CD14-positive monocyte (primary cell): Measurements from ENCODE around the gene BCAP31. TPM values are rescaled to one million over a fixed set of nuclear protein-coding genes. Genes with fewer than 3 reads are reported as not detected.

Experiments
- DNase-seq, 3 donors: peaks; one replicate each; pipeline ENCODE4 v3.0.0-alpha.2; 2011 to 2022
- H2AFZ ChIP-seq: 2 replicates; pipeline ENCODE4 v1.6.0; 2012; ENCODE audit warnings: mild to moderate bottlenecking, low read depth, low read length, inconsistent platforms; ENCODE audit not compliant: insufficient read depth, poor library complexity, severe bottlenecking
- H3K27ac ChIP-seq, 2 donors: 1 replicate in 1 of 2; 2 replicates in 1 of 2; pipeline ENCODE4 v1.5.1; 2012 to 2013; ENCODE audit warnings: low read length in 2 of 2, control low read depth in 1 of 2, inconsistent platforms in 1 of 2, low read depth in 1 of 2, mild to moderate bottlenecking in 1 of 2
- H3K27me3 ChIP-seq, 2 donors: one replicate each; pipeline versions ENCODE4 v1.6.0 to v1.6.1; 2011 to 2013; ENCODE audit warnings: low read length in 2 of 2; ENCODE audit not compliant: control insufficient read depth in 2 of 2, insufficient read depth in 2 of 2
- H3K36me3 ChIP-seq, 2 donors: replicated peaks in 1 of 2; 1 replicate in 1 of 2; 2 replicates in 1 of 2; pipeline versions ENCODE4 v1.5.1 to v1.6.1; 2012 to 2013; ENCODE audit warnings: low read length in 2 of 2, control low read depth in 1 of 2, inconsistent platforms in 1 of 2, mild to moderate bottlenecking in 1 of 2; ENCODE audit not compliant: insufficient read depth in 2 of 2, control insufficient read depth in 1 of 2
- H3K4me1 ChIP-seq, 2 donors: 1 replicate in 1 of 2; 2 replicates in 1 of 2; pipeline versions ENCODE4 v1.5.1 to v1.6.1; 2012 to 2013; ENCODE audit warnings: low read length in 2 of 2, control low read depth in 1 of 2, inconsistent platforms in 1 of 2, mild to moderate bottlenecking in 1 of 2, moderate library complexity in 1 of 2; ENCODE audit not compliant: insufficient read depth in 2 of 2, control insufficient read depth in 1 of 2
- H3K4me2 ChIP-seq: replicated peaks from 2 replicates; pipeline ENCODE3; 2012; ENCODE audit warnings: low read length, moderate library complexity, mild to moderate bottlenecking; ENCODE audit not compliant: poor library complexity, severe bottlenecking; ENCODE audit errors: extremely low read depth
- H3K4me3 ChIP-seq, 3 experiments: fragments of 200-600 bp in 1 of 3; sonication (generic) in 1 of 3; replicated peaks in 1 of 3; 1 replicate in 2 of 3; 2 replicates in 1 of 3; pipeline ENCODE4 v1.5.1; 2011 to 2013; ENCODE audit warnings: low read length in 3 of 3, mild to moderate bottlenecking in 3 of 3, control low read depth in 2 of 3, low read depth in 2 of 3, inconsistent platforms in 1 of 3, moderate library complexity in 1 of 3
- H3K79me2 ChIP-seq: 2 replicates; pipeline ENCODE4 v1.6.0; 2012; ENCODE audit warnings: mild to moderate bottlenecking, control low read depth, inconsistent platforms, low read length, moderate library complexity; ENCODE audit not compliant: insufficient read depth
- H3K9ac ChIP-seq: 2 replicates; pipeline ENCODE4 v1.6.0; 2017; ENCODE audit warnings: low read length, mild to moderate bottlenecking; ENCODE audit not compliant: insufficient read depth, poor library complexity, severe bottlenecking
- H3K9me3 ChIP-seq, 2 donors: replicated peaks in 1 of 2; 1 replicate in 1 of 2; 2 replicates in 1 of 2; pipeline versions ENCODE4 v1.5.1 to v1.6.1; 2012 to 2013; ENCODE audit warnings: low read length in 2 of 2, control low read depth in 1 of 2; ENCODE audit not compliant: control insufficient read depth in 1 of 2, insufficient read depth in 1 of 2
- H4K20me1 ChIP-seq: 2 replicates; pipeline ENCODE4 v1.6.0; 2012; ENCODE audit warnings: mild to moderate bottlenecking, low read length, control low read depth, moderate library complexity; ENCODE audit not compliant: insufficient read depth
- H3K27ac Mint-ChIP-seq, 7 donors: one replicate each; pipeline ENCODE4 v1.8.0; 2020; ENCODE audit warnings: mild to moderate bottlenecking in 7 of 7, mixed read lengths in 7 of 7, moderate library complexity in 6 of 7, inconsistent platforms in 2 of 7
- H3K27me3 Mint-ChIP-seq, 3 donors: one replicate each; pipeline ENCODE4 v1.8.0; 2021 to 2022; ENCODE audit warnings: low read depth in 3 of 3, mild to moderate bottlenecking in 3 of 3, mixed read lengths in 3 of 3, moderate library complexity in 3 of 3, inconsistent platforms in 1 of 3
- H3K36me3 Mint-ChIP-seq, 2 donors: one replicate each; pipeline ENCODE4 v1.8.0; 2020; ENCODE audit warnings: mixed read lengths in 2 of 2, inconsistent platforms in 1 of 2, mild to moderate bottlenecking in 1 of 2
- H3K4me1 Mint-ChIP-seq: one replicate; pipeline ENCODE4 v1.8.0; 2020; ENCODE audit warnings: mild to moderate bottlenecking, mixed read lengths
- H3K4me3 Mint-ChIP-seq, 2 donors: one replicate each; pipeline ENCODE4 v1.8.0; 2020; ENCODE audit warnings: mild to moderate bottlenecking in 2 of 2, mixed read lengths in 2 of 2, moderate library complexity in 1 of 2
- H3K9me3 Mint-ChIP-seq, 7 donors: one replicate each; pipeline ENCODE4 v1.8.0; 2020 to 2022; ENCODE audit warnings: mixed read lengths in 7 of 7, mild to moderate bottlenecking in 6 of 7, moderate library complexity in 6 of 7, inconsistent platforms in 2 of 7
- WGBS: methylation state at CpG from one replicate; pipeline ENCODE4 v1.1.5; 2013; ENCODE audit warnings: missing lambda C conversion rate; ENCODE audit not compliant: insufficient coverage; 5-methylcytosine and 5-hydroxymethylcytosine counted together
- intact Hi-C, 2 donors: fragments of 100-400 bp; cut with micrococcal nuclease; formaldehyde crosslinking; loops; one replicate each; pipeline versions ENCODE4 v1.15.0 to v1.15.1; 2023
- polyA plus RNA-seq, 3 donors: library from polyadenylated mRNA; depleted of rRNA in 1 of 3; unstranded in 2 of 3; stranded (reverse) in 1 of 3; fragments of 300-500 nt in 2 of 3; fragments of >200 nt in 1 of 3; fragmentation: Illumina TruSeq in 2 of 3; gene quantifications; 1 replicate in 2 of 3; 2 replicates in 1 of 3; pipeline ENCODE4 v1.2.3, GENCODE V29; 2012 to 2021
- TF ChIP-seq, protein P1 (sequence below): fragments of 200-600 bp; IDR thresholded peaks from one replicate; pipeline ENCODE4 v1.8.0; 2022; ENCODE audit warnings: antibody characterized with exemption, mild to moderate bottlenecking

BCAP31 gene
- polyA plus RNA-seq, 3 donors: 139 to 294 (median 288) TPM

DNA sequence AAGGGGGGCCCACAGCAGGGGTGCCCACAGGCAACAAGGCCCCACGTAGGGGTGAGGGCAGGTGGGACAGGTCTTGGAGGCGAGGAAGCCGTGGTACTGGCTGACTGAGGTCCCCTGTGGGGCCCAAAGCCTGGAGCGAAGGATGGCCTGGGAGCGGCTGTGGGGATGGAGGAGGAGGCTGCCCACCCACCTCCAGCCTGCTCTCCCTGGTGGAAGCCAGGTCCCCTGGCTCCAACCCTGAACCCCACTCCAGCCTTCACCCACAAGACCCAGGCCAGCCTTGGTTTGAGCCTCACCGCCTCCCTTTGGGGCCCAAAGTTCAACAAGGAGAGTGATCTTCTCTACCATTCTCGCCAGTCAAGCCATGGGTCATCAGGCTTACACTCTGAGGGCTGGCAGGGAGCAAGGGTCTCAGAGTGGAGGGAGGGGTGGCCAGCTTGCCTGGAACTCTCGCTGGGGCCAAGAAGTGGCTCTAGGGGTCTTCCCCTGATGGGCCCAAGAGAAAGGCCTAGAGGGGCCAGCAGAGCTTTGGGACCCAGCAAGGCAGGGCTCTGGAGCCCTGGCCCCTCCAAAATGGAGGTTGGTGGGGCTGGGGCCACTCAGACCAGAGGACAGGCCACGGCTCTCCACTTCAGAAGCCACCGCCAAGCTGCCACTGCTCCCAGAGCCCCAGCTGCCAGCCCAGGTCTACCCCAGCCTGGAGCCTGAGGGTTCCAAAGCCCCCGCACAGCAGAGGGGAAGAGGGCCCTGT lies 55.6 kb downstream of the BCAP31 start:
- Histone ChIP-seq H4K20me1 (no peaks in the 10 kb centered on the region), H3K27me3 (peaks cover 0 to 16% of the 10 kb centered on the region in 2 donors), H3K79me2 (no peaks in the 10 kb centered on the region), H3K9ac (no peak overlapping the region), H3K4me1 (no peaks in the 10 kb centered on the region), H3K4me3 (no peak overlapping the region), H3K27ac (no peak overlapping the region), H3K36me3 (no peaks in the 10 kb centered on the region), H3K9me3 (no peaks in the 10 kb centered on the region), H3K4me2 (no peak overlapping the region), H2AFZ (no peak overlapping the region)
- H3K27me3 Mint-ChIP-seq: peaks cover 13 to 43% (median 39%) of the 10 kb centered on the region in 3 donors
- intact Hi-C loops: loop anchor here (5.0 to 10.0 kb wide), 4 partner anchors 116 to 724 kb away; no protein-coding TSS in a partner anchor
- 100% methylated on average over 2 of the region's 11 CpGs for WGBS
- TF ChIP-seq, protein P1, sequence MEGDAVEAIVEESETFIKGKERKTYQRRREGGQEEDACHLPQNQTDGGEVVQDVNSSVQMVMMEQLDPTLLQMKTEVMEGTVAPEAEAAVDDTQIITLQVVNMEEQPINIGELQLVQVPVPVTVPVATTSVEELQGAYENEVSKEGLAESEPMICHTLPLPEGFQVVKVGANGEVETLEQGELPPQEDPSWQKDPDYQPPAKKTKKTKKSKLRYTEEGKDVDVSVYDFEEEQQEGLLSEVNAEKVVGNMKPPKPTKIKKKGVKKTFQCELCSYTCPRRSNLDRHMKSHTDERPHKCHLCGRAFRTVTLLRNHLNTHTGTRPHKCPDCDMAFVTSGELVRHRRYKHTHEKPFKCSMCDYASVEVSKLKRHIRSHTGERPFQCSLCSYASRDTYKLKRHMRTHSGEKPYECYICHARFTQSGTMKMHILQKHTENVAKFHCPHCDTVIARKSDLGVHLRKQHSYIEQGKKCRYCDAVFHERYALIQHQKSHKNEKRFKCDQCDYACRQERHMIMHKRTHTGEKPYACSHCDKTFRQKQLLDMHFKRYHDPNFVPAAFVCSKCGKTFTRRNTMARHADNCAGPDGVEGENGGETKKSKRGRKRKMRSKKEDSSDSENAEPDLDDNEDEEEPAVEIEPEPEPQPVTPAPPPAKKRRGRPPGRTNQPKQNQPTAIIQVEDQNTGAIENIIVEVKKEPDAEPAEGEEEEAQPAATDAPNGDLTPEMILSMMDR: no peak
- DNase-seq: no peak
- H3K36me3 Mint-ChIP-seq: no peaks in the 10 kb centered on the region
- peaks cover 0 to 21% (median 6%) of the 10 kb centered on the region in 7 donors for H3K9me3 Mint-ChIP-seq
- H3K4me1 Mint-ChIP-seq: peaks cover 5% of the 10 kb centered on the region
- H3K4me3 Mint-ChIP-seq: no peak overlapping the region
- no peak overlapping the region for H3K27ac Mint-ChIP-seq

DNA sequence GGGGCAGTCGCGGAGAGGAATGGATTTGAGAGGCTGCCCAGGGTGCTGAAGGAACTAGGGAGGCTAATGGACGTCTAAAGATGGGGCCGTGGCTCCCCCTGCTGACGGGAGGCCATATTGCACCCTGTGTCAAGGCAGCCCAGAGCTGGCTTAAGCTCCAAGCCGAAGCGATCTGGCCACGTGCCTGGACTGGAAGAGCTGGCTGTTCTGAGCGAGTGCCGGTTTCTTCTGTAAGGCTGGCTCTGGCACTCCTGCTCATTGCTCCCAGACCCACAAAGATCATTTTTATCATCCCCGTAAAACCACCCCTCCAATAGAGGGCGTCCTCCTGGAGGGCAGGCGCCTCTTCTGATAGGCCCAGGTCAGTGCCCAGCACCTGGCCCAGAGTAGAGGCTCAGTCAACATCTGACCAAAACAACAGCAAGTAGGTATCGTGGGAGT lies 56.2 kb downstream of the BCAP31 start:
- WGBS: 0% methylated on average over 5 of the region's 14 CpGs
- H3K9me3 Mint-ChIP-seq: peaks cover 0 to 20% (median 6%) of the 10 kb centered on the region in 7 donors
- H3K27me3 Mint-ChIP-seq: peaks cover 13 to 45% (median 40%) of the 10 kb centered on the region in 3 donors
- Histone ChIP-seq H3K9ac (no peak overlapping the region), H3K27me3 (peaks cover 3 to 14% of the 10 kb centered on the region in 2 donors), H3K79me2 (no peaks in the 10 kb centered on the region), H2AFZ (no peak overlapping the region), H3K4me3 (no peak overlapping the region), H3K9me3 (no peaks in the 10 kb centered on the region), H3K27ac (no peak overlapping the region), H3K36me3 (no peaks in the 10 kb centered on the region), H3K4me1 (no peaks in the 10 kb centered on the region), H3K4me2 (no peak overlapping the region), H4K20me1 (no peaks in the 10 kb centered on the region)
- TF ChIP-seq, protein P1: peak; percentile 71
- H3K36me3 Mint-ChIP-seq: no peaks in the 10 kb centered on the region
- peak overlapping the region; percentile 65 to 78 for H3K4me3 Mint-ChIP-seq
- peaks cover 5% of the 10 kb centered on the region for H3K4me1 Mint-ChIP-seq
- peak; percentile 52 to 59 (median 56) for DNase-seq
- intact Hi-C loops: loop anchor here (5.0 to 10.0 kb wide), 4 partner anchors 116 to 723 kb away; no protein-coding TSS in a partner anchor
- no peak overlapping the region for H3K27ac Mint-ChIP-seq
